ENCODE results near the gene INPP5A.

INPP5A gene

GRCh38 chr10:132637477-132638129 lies 100.0 kb downstream of the INPP5A start:
- Mint-ChIP-seq H3K36me3 (ENCODE audit: low read depth) (peaks cover 7% of the 10 kb centered on the region), H3K27ac (no peak overlapping the region), H3K4me3 (no peak overlapping the region), H3K9me3 (no peaks in the 10 kb centered on the region), H3K4me1 (ENCODE audit: low read depth) (peaks cover 21% of the 10 kb centered on the region), H3K27me3 (peaks cover 2% of the 10 kb centered on the region)
- intact Hi-C loops (cut with micrococcal nuclease): loop anchor here (1.0 to 10.0 kb wide), 3 partner anchors 179 to 413 kb away; no protein-coding TSS in a partner anchor

- H3K36me3 Mint-ChIP-seq (ENCODE audit: low read depth): peaks cover 7% of the 10 kb centered on the region
- no peak overlapping the region for H3K4me3 Mint-ChIP-seq
- no peaks in the 10 kb centered on the region for H3K9me3 Mint-ChIP-seq
- intact Hi-C loops (cut with micrococcal nuclease): loop anchor here (10.0 kb wide), 2 partner anchors 253 to 413 kb away; no protein-coding TSS in a partner anchor
- peaks cover 20% of the 10 kb centered on the region for H3K4me1 Mint-ChIP-seq (ENCODE audit: low read depth)
- H3K27me3 Mint-ChIP-seq: peaks cover 2% of the 10 kb centered on the region
- H3K27ac Mint-ChIP-seq: no peak overlapping the region
Measured at GRCh38 chr10:132638130-132638515, 100.5 kb downstream of the INPP5A start.

DNA sequence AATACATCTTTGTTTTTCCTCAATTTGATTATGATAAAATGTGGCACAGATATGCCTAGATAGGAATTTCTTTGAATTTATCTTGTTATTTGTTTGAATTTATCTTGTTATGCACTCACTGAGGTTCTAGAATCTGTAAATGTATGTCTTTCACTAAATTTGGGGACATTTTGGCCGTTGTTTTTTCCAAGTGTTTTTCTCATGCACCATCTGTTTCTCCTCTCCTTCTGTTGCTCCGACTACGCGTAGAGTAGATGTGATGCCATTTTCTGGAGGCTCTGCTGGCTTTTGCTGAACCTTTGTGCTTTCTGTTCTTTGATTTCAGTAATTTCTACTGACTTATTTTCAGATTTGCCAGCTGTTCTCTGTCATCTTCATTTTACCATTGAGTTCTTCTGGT lies 101.9 kb downstream of the INPP5A start:
- Mint-ChIP-seq H3K36me3 (ENCODE audit: low read depth) (peaks cover 8% of the 10 kb centered on the region), H3K27me3 (peaks cover 2% of the 10 kb centered on the region), H3K4me3 (no peak overlapping the region), H3K9me3 (no peaks in the 10 kb centered on the region), H3K27ac (no peak overlapping the region), H3K4me1 (ENCODE audit: low read depth) (peaks cover 17% of the 10 kb centered on the region)
- intact Hi-C loops (cut with micrococcal nuclease): loop anchor here (10.0 kb wide), 2 partner anchors 255 to 415 kb away; no protein-coding TSS in a partner anchor

DNA sequence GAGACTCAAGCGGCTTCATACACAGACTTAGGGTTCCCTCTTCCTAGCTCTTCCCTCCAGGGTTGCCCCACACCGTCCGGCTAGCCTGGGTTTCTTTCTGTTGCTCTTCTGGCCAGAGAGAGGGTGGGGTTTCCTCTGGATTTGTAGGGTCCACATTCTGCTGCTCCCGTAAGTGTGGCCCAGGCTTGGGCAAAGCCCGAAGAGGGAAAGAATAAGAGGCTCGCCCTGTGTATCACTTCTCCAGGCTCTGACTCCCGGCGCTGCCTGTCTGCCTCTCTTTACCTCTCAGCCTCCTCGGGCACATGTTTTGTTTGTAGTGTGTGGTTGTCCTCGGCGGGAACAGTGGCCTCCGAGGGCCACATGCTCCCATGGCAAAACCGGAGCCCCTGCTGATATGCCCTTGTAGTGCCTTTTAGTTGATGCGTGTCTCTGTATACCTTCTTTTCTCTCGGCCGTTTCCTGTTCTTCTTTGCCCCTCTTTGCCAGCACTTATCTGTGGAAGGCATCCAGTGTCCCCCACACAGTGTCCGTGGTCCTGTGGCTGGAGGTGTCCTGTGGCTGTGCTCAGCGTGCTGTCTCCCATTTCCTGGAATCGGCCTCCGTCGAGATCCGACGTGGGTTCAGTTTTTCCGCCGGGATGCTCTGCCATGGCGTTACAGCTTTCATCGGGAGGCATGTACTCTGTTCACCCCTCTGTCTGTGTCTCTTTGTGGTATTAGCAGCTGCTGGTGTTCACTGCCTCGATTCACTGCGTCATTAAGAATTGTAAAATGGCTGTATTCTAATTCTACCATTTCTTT lies 102.9 kb downstream of the INPP5A start:
- intact Hi-C loops (cut with micrococcal nuclease): no loop called here
- Mint-ChIP-seq H3K4me1 (ENCODE audit: low read depth) (peaks cover 11% of the 10 kb centered on the region), H3K4me3 (no peak overlapping the region), H3K27me3 (peaks cover 2% of the 10 kb centered on the region), H3K9me3 (no peaks in the 10 kb centered on the region), H3K27ac (no peak overlapping the region), H3K36me3 (ENCODE audit: low read depth) (peaks cover 13% of the 10 kb centered on the region)

DNA sequence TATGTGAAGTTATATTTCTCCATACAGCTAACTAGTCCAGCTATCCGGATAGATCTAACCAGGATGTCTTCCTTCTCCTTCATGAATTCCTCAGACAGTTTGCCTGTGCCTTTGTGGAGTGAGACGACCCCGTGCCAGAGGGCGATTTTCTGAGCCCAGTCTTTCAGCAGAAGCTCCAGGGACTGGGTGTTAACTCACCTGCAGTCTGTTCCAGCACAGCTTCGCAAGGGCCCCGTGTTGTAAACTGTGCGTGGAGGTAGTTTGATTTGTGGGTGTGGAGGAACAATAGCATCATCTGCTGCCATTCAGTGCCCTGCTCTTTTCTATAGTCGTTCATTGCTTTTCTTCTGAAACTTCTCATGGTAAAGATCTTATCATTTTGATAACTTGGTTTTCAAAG lies 103.8 kb downstream of the INPP5A start:
- Mint-ChIP-seq H3K36me3 (ENCODE audit: low read depth) (peaks cover 20% of the 10 kb centered on the region), H3K27me3 (peaks cover 2% of the 10 kb centered on the region), H3K4me1 (ENCODE audit: low read depth) (peaks cover 11% of the 10 kb centered on the region), H3K27ac (no peak overlapping the region), H3K9me3 (no peaks in the 10 kb centered on the region), H3K4me3 (no peak overlapping the region)
- intact Hi-C loops (cut with micrococcal nuclease): no loop called here

DNA sequence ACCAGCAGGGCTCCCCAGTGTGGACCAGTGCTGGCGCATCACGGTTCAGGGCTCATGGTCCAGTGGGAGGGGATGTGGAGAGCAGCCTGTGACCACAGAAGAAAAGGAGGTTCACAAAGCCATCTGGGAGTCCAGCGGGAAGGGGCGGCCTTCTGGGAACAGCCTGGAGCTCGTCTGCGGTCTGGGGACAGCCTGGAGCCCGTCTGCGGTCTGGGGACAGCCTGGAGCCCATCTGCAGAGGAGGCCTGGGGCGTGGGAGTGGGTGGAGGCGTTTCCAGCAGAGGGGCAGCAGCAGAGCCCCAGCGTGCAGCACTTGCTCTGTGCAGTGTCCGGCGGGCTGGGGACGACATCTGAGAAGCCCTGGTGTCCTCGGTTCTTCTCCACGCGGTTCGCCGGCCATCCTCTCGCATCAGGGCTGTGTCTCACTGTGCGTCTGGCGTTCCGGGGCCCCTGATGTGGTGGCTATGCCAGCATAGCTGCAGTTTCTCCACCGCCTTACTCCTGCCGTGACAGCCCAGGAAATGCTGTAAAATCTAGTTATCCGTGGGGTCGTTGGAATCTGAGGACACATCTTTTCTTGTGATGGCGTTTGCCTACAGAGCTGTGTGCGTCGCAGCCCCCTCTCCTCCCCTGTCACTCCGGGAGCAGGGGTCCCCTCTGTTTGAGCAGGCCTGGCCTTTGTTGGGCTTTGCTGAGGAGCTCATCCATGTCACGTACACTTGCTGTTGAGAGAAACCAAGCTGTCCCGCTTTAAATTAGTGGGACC lies 104.6 kb downstream of the INPP5A start:
- no peaks in the 10 kb centered on the region for H3K9me3 Mint-ChIP-seq
- intact Hi-C loops (cut with micrococcal nuclease): no loop called here
- peaks cover 11% of the 10 kb centered on the region for H3K4me1 Mint-ChIP-seq (ENCODE audit: low read depth)
- no peak overlapping the region for H3K4me3 Mint-ChIP-seq
- H3K36me3 Mint-ChIP-seq (ENCODE audit: low read depth): peaks cover 27% of the 10 kb centered on the region
- no peak overlapping the region for H3K27ac Mint-ChIP-seq
- H3K27me3 Mint-ChIP-seq: peaks cover 2% of the 10 kb centered on the region

GRCh38 chr10:132642732-132643008 lies 105.1 kb downstream of the INPP5A start:
- Mint-ChIP-seq H3K27ac (no peak overlapping the region), H3K27me3 (no peaks in the 10 kb centered on the region), H3K4me1 (ENCODE audit: low read depth) (peaks cover 7% of the 10 kb centered on the region), H3K4me3 (no peak overlapping the region), H3K36me3 (ENCODE audit: low read depth) (peaks cover 32% of the 10 kb centered on the region), H3K9me3 (no peaks in the 10 kb centered on the region)
- intact Hi-C loops (cut with micrococcal nuclease): no loop called here

GRCh38 chr10:132643709-132644526 lies 106.3 kb downstream of the INPP5A start:
- Mint-ChIP-seq H3K27ac (no peak overlapping the region), H3K36me3 (ENCODE audit: low read depth) (peaks cover 45% of the 10 kb centered on the region), H3K9me3 (no peaks in the 10 kb centered on the region), H3K27me3 (no peaks in the 10 kb centered on the region), H3K4me3 (no peak overlapping the region), H3K4me1 (ENCODE audit: low read depth) (no peaks in the 10 kb centered on the region)
- intact Hi-C loops (cut with micrococcal nuclease): no loop called here

- H3K4me3 Mint-ChIP-seq: no peak overlapping the region
- peaks cover 53% of the 10 kb centered on the region for H3K36me3 Mint-ChIP-seq (ENCODE audit: low read depth)
- no peak overlapping the region for H3K27ac Mint-ChIP-seq
- no peaks in the 10 kb centered on the region for H3K9me3 Mint-ChIP-seq
- no peaks in the 10 kb centered on the region for H3K4me1 Mint-ChIP-seq (ENCODE audit: low read depth)
- intact Hi-C loops (cut with micrococcal nuclease): no loop called here
- no peaks in the 10 kb centered on the region for H3K27me3 Mint-ChIP-seq
Measured at GRCh38 chr10:132644527-132645246, 107.1 kb downstream of the INPP5A start.

DNA sequence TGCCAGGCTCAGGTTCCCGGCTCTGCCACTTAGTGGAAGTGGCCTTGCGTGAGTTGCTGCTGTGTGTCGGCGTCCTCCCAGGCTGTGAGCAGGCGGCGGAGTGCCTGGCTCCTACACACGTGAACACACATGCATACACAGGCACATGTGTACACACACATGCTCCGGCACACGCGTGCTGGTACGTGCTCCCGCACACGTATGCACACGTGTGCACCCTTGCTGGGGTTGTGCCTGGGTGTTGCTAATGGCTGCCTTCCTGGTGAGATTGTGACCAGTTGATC lies 107.6 kb downstream of the INPP5A start:
- H3K36me3 Mint-ChIP-seq (ENCODE audit: low read depth): peaks cover 58% of the 10 kb centered on the region
- no peak overlapping the region for H3K27ac Mint-ChIP-seq
- no peaks in the 10 kb centered on the region for H3K9me3 Mint-ChIP-seq
- H3K4me1 Mint-ChIP-seq (ENCODE audit: low read depth): no peaks in the 10 kb centered on the region
- H3K27me3 Mint-ChIP-seq: no peaks in the 10 kb centered on the region
- H3K4me3 Mint-ChIP-seq: no peak overlapping the region
- intact Hi-C loops (cut with micrococcal nuclease): no loop called here

DNA sequence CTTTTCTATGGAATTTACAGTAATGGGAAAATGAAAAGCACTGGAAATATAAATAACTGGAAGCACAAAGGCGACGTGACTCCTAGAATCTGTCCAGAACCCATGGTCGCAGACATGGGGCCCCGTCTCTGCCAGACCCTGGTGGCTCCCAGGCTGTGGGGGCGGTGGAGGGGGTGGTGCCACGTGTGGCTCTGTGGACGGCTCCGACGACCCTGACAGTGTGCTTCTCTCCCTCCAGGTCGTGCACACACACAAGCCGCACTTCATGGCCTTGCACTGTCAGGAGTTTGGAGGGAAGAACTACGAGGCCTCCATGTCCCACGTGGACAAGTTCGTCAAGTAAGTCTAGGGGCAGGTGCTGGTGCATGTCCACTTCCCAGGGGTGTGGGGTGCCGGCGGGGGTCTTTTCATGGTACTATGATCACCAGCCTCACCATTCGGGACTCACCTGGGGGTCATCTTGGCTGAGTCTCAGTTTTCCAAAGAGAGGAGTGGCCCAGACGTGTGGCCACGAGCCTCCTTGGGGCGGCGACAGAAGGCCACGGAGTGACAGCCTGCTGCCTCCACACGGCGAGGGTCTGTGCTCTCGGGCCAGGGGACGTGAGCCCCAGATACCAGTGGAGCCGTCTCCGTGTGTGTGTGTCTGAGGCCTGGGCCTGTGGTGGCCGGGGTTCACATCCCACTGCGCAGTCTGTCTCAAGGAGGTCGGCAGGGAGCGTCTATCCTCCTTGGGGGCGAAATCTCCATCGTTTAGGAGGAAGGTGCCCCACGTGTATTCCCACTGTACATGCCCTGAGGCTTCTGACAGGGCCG lies 108.2 kb downstream of the INPP5A start:
- H3K36me3 Mint-ChIP-seq (ENCODE audit: low read depth): peaks cover 64% of the 10 kb centered on the region

GRCh38 chr10:132646443-132647097 lies 109.0 kb downstream of the INPP5A start:
- Mint-ChIP-seq H3K4me3 (no peak overlapping the region), H3K9me3 (no peaks in the 10 kb centered on the region), H3K4me1 (ENCODE audit: low read depth) (no peaks in the 10 kb centered on the region), H3K27me3 (no peaks in the 10 kb centered on the region), H3K36me3 (ENCODE audit: low read depth) (peaks cover 68% of the 10 kb centered on the region), H3K27ac (no peak overlapping the region)
- intact Hi-C loops (cut with micrococcal nuclease): no loop called here

More for the DNA sequence above, 108.2 kb downstream of the INPP5A start:
- H3K27me3 Mint-ChIP-seq: no peaks in the 10 kb centered on the region
- no peaks in the 10 kb centered on the region for H3K4me1 Mint-ChIP-seq (ENCODE audit: low read depth)
- no peaks in the 10 kb centered on the region for H3K9me3 Mint-ChIP-seq
- no peak overlapping the region for H3K27ac Mint-ChIP-seq
- intact Hi-C loops (cut with micrococcal nuclease): no loop called here
- H3K4me3 Mint-ChIP-seq: no peak overlapping the region
